K562 (cell line): Measurements from ENCODE around the gene SFN. TPM values are rescaled to one million over a fixed set of nuclear protein-coding genes. Genes with fewer than 3 reads are reported as not detected.

Source experiments
- ATAC-seq: fragments of 200-7000 bp; cut with Tn5 transposase; 3 replicates; pipeline ENCODE4 v1.9.1; 2020; ENCODE audit warnings: moderate library complexity
- BruUV-seq: library from RNA; stranded (reverse); fragments of 400-500 nt; replicated peaks from 2 replicates; lab custom pipeline; 2021; lab: Mats Ljungman, UMichigan
- CTCF ChIA-PET: fragments of 300-600 bp; formaldehyde crosslinking; extraction: SDS; loops from one replicate; lab custom pipeline; 2021; ENCODE audit warnings: low intra/inter-chr PET ratio; lab: Yijun Ruan, JAX
- POLR2A ChIA-PET: fragments of 300-600, 350-650 bp; sonication (Branson Sonifier 250); formaldehyde crosslinking; extraction: SDS; loops from one replicate; lab custom pipeline; 2021; ENCODE audit warnings: antibody characterized with exemption, inconsistent platforms; lab: Yijun Ruan, JAX
- DNase-seq, 4 experiments: peaks; one replicate each; pipeline versions ENCODE4 v3.0.0 to v3.0.0-alpha.2; 2011 to 2018; ENCODE audit warnings: low spot score in 3 of 4, mixed read lengths in 3 of 4; ENCODE audit errors: extremely low read depth in 1 of 4
- FAIRE-seq: peaks from 2 replicates; lab custom pipeline; 2011; peaks lifted over from hg19 to GRCh38; lab: Jason Lieb, UNC
- H2AFZ ChIP-seq: 2 replicates; pipeline ENCODE4 v1.6.0; 2011; ENCODE audit warnings: low read depth, low read length, control low read depth, inconsistent platforms
- H3K27ac ChIP-seq: fragments of 200-600 bp; 3 replicates; pipeline ENCODE4 v1.8.0; 2011; ENCODE audit warnings: low read depth, mild to moderate bottlenecking, control low read depth, inconsistent platforms, low read length, moderate library complexity, mixed read lengths; ENCODE audit errors: extremely low read depth
- H3K27me3 ChIP-seq, 2 experiments: fragments of 300-600 bp in 1 of 2; 2 replicates in 1 of 2; 3 replicates in 1 of 2; pipeline versions ENCODE4 v1.6.0 to v1.8.0; 2011; ENCODE audit warnings: inconsistent platforms in 2 of 2, low read length in 2 of 2, mild to moderate bottlenecking in 1 of 2, mixed read lengths in 1 of 2, moderate library complexity in 1 of 2; ENCODE audit not compliant: control insufficient read depth in 2 of 2, insufficient read depth in 2 of 2
- H3K36me3 ChIP-seq: fragments of 300-600 bp; 3 replicates; pipeline ENCODE4 v1.8.0; 2011; ENCODE audit warnings: mild to moderate bottlenecking, low read length, inconsistent platforms; ENCODE audit not compliant: control insufficient read depth, insufficient read depth
- H3K4me1 ChIP-seq, 2 experiments: fragments of 200-600 bp in 1 of 2; replicated peaks in 1 of 2; 2 replicates in 1 of 2; 3 replicates in 1 of 2; pipeline versions ENCODE4 v1.5.1 to v1.8.0; 2011; ENCODE audit warnings: inconsistent platforms in 2 of 2, low read length in 2 of 2, mild to moderate bottlenecking in 1 of 2, mixed read lengths in 1 of 2, moderate library complexity in 1 of 2; ENCODE audit not compliant: control insufficient read depth in 2 of 2, insufficient read depth in 2 of 2
- H3K4me2 ChIP-seq: 2 replicates; pipeline ENCODE4 v1.6.1; 2011; ENCODE audit warnings: low read length, control low read depth, inconsistent platforms, mixed read lengths; ENCODE audit not compliant: insufficient read depth
- H3K4me3 ChIP-seq: fragments of 200-600 bp; sonication (generic), shearing (Covaris generic); 2 replicates; pipeline ENCODE4 v1.5.1; 2016; ENCODE audit warnings: control low read depth, inconsistent platforms
- H3K79me2 ChIP-seq: fragments of 200-600 bp; 3 replicates; pipeline ENCODE4 v1.8.0; 2011; ENCODE audit warnings: low read length, inconsistent platforms; ENCODE audit not compliant: control insufficient read depth, insufficient read depth
- H3K9ac ChIP-seq, 2 experiments: 2 replicates each; pipeline versions ENCODE4 v1.6.0 to v1.6.1; 2011; ENCODE audit warnings: low read depth in 2 of 2, low read length in 2 of 2, control low read depth in 1 of 2, inconsistent platforms in 1 of 2, mild to moderate bottlenecking in 1 of 2, mixed read lengths in 1 of 2; ENCODE audit not compliant: insufficient read depth in 1 of 2
- H3K9me1 ChIP-seq: one replicate; pipeline ENCODE4 v1.6.0; 2011; ENCODE audit warnings: inconsistent platforms, mild to moderate bottlenecking, low read length, moderate library complexity; ENCODE audit not compliant: control insufficient read depth, insufficient read depth
- H3K9me3 ChIP-seq: replicated peaks from 2 replicates; pipeline ENCODE4 v1.5.1; 2011; ENCODE audit warnings: low read depth, low read length, inconsistent platforms; ENCODE audit not compliant: control insufficient read depth, insufficient read depth
- H4K20me1 ChIP-seq: replicated peaks from 2 replicates; pipeline ENCODE4 v1.6.1; 2011; ENCODE audit warnings: low read length, inconsistent platforms, mixed read lengths; ENCODE audit not compliant: control insufficient read depth, insufficient read depth
- ZFP91 ChIP-seq: sonication (generic); formaldehyde crosslinking; IDR thresholded peaks from 2 replicates; pipeline ENCODE4 v1.8.0; 2022; ENCODE audit warnings: mild to moderate bottlenecking, missing genetic modification reagents
- WGBS: fragments of 100-300 bp; shearing (Covaris generic); methylation state at CpG from one replicate; pipeline ENCODE4 v1.1.6; 2016; ENCODE audit warnings: low coverage, mixed read lengths; ENCODE audit not compliant: insufficient coverage; ENCODE audit errors: missing lambda C conversion rate; 5-methylcytosine and 5-hydroxymethylcytosine counted together
- in situ Hi-C: fragments of 300-500 bp; cut with MboI; formaldehyde crosslinking; loops from 4 replicates; pipeline ENCODE4 v1.15.0; 2018; ENCODE audit warnings: inconsistent platforms, mixed read lengths
- intact Hi-C: fragments of 100-400 bp; cut with micrococcal nuclease; formaldehyde crosslinking; loops from 2 replicates; pipeline ENCODE4 v1.14.2; 2022
- polyA plus RNA-seq, 8 experiments: library from polyadenylated mRNA; depleted of rRNA in 4 of 8; stranded (reverse) in 5 of 8; unstranded in 3 of 8; fragments of >200 nt; fragmentation: Nextera tagmentation in 2 of 8; fragmentation: Illumina TruSeq in 1 of 8; extraction: Ambion mirVana in 2 of 8; extraction: Trizol in 1 of 8; gene quantifications; 2 replicates each; pipeline versions ENCODE4 v1.2.1 to v1.2.3, GENCODE V29; 2011 to 2014; ENCODE audit warnings: inconsistent platforms in 1 of 8, missing spikeins in 1 of 8
- total RNA-seq, 7 experiments: library from RNA; depleted of rRNA in 6 of 7; stranded (reverse); fragments of >200 nt in 6 of 7; fragmentation: Illumina TruSeq in 2 of 7; extraction: Trizol in 2 of 7; gene quantifications; 2 replicates each; pipeline versions ENCODE4 v1.2.1 to v1.2.3, GENCODE V29; 2011 to 2021; ENCODE audit warnings: low replicate concordance in 1 of 7

Gene SFN
- total and polyA plus RNA-seq, 9 of the 15 experiments (the other 6 are each of a cell fraction or from before 2014, with no cell fraction given): 0.10 to 3.8 (median 2.0) TPM

GRCh38 chr1:26909951-26910342, 47.0 kb downstream of the SFN start:
- intact Hi-C loops: no loop called here
- ChIA-PET CTCF (no interaction called here), POLR2A (interaction anchor here (0.6 to 2.4 kb wide), 2 partner anchors 10 to 51 kb away, joined by 3 to 12 read pairs; partner anchors contain the start of gene GPATCH3)
- H3K79me2 ChIP-seq: no peaks in the 10 kb centered on the region
- H3K9me3 ChIP-seq: no peaks in the 10 kb centered on the region
- no peak for DNase-seq
- no peak overlapping the region for H3K4me2 ChIP-seq
- H3K4me3 ChIP-seq: no peak overlapping the region
- in situ Hi-C loops: no loop called here
- 0 out of 2 replicates have a peak overlapping the region, but pooled peaks have one; percentile 6 for H2AFZ ChIP-seq
- no peak for TF ChIP-seq ZFP91 (CRISPR knock-in tag)
- FAIRE-seq: no peak
- H3K4me1 ChIP-seq: peaks cover 26 to 27% of the 10 kb centered on the region in 2 experiments
- H3K36me3 ChIP-seq: no peaks in the 10 kb centered on the region
- 54% methylated on average over 3 of the region's 3 CpGs for WGBS
- no TSS peak for BruUV-seq
- no peaks in the 10 kb centered on the region for H4K20me1 ChIP-seq
- no peaks in the 10 kb centered on the region for H3K27me3 ChIP-seq
- no peak overlapping the region for H3K27ac ChIP-seq
- peak overlapping the region in 1 of 2 experiments; percentile 8; a peak in 1 of 4 replicates for H3K9ac ChIP-seq
- no peak for ATAC-seq
- H3K9me1 ChIP-seq: no peaks in the 10 kb centered on the region
